Mononuclear cell (primary cell): ENCODE measurements around the gene RNASE8. TPM values are rescaled to one million over a fixed set of nuclear protein-coding genes. Genes with fewer than 3 reads are reported as not detected.
"Not testable (repeated sequence)": the region's sequence is repeated elsewhere in the genome, so short reads cannot be mapped to it uniquely, and the experiment has no call there.

Experiments
- H3K27me3 ChIP-seq: 2 replicates; pipeline ENCODE4 v1.6.0; 2011; ENCODE audit warnings: low read length, control low read depth; ENCODE audit not compliant: insufficient read depth
- H3K4me1 ChIP-seq: 2 replicates; pipeline ENCODE4 v1.5.1; 2011; ENCODE audit warnings: mild to moderate bottlenecking, low read length, control low read depth; ENCODE audit not compliant: insufficient read depth
- H3K4me3 ChIP-seq: 2 replicates; pipeline ENCODE4 v1.5.1; 2011; ENCODE audit warnings: mild to moderate bottlenecking, low read length, moderate library complexity
- H3K9me3 ChIP-seq: 2 replicates; pipeline ENCODE4 v1.5.1; 2011; ENCODE audit warnings: low read depth, mild to moderate bottlenecking, control low read depth, low read length
- total RNA-seq: library from RNA; depleted of rRNA; stranded (reverse); fragments of >200 nt; gene quantifications from one replicate; pipeline ENCODE4 v1.2.3, GENCODE V29; 2012

RNASE8 gene
- total RNA-seq, 1 donor: not detected

DNA sequence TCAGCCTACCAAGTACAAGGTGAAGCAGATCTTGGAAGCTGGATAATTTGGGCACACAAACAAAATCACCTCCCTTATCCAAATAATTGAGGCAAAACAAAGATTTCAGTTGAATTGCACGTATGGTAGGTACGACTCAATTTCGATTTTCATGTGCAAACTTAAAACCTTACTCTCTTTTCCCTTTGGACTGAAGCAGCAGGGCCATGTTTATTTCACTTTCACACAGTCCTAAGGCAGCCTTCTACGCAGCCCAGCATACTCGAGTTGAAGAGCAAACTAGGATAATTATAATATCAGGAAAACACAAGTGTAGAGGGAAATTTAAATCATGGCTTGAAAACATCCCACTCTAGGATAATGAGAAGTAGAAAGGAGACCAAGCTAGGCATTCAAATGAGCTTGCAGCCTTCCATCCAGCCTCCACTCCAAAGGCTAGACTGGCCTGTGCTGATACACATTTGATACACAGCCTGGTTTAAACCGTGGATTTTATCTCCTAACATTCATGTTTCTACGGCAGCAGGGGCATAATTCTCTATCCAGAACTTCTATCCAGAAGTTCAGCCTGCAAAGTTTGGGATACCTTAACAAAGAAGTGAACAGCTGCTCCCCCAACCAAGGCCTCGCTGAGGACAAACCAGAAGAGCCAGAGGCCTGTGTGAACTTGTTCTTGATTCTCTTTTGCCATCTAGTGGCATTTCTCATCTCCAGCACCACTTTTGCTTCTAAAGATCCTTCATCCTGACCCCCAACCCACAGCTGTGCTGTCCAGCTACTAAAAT is 17.8 kb upstream of the RNASE8 start:
- no peaks in the 10 kb centered on the region for H3K9me3 ChIP-seq
- no peak overlapping the region for H3K4me3 ChIP-seq
- H3K4me1 ChIP-seq: no peaks in the 10 kb centered on the region
- H3K27me3 ChIP-seq: no peaks in the 10 kb centered on the region

GRCh38 chr14:21040370-21040925 is 17.2 kb upstream of the RNASE8 start:
- Histone ChIP-seq H3K27me3 (no peaks in the 10 kb centered on the region), H3K9me3 (no peaks in the 10 kb centered on the region), H3K4me1 (no peaks in the 10 kb centered on the region), H3K4me3 (no peak overlapping the region)

GRCh38 chr14:21040941-21041340 is 16.7 kb upstream of the RNASE8 start:
- H3K4me1 ChIP-seq, H3K9me3 ChIP-seq, H3K4me3 ChIP-seq, H3K27me3 ChIP-seq: not testable (repeated sequence)

- no peaks in the 10 kb centered on the region for H3K4me1 ChIP-seq
- H3K4me3 ChIP-seq: no peak within 1 kb of the TSS
- H3K27me3 ChIP-seq: no peaks in the 10 kb centered on the region
- H3K9me3 ChIP-seq: no peaks in the 10 kb centered on the region
Observed at GRCh38 chr14:21041676-21042433, 15.8 kb upstream of the RNASE8 start, which contains the start of gene RNASE7. TSS of gene RNASE7 (plus strand) at chr14:21042362. CDS start at chr14:21042993, 631 bp downstream.

DNA sequence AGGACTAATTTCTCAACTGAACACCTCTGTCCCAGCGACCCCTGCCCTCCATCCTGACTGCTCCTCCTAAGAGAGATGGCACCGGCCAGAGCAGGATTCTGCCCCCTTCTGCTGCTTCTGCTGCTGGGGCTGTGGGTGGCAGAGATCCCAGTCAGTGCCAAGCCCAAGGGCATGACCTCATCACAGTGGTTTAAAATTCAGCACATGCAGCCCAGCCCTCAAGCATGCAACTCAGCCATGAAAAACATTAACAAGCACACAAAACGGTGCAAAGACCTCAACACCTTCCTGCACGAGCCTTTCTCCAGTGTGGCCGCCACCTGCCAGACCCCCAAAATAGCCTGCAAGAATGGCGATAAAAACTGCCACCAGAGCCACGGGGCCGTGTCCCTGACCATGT is 14.7 kb upstream of the RNASE8 start:
- H3K4me3 ChIP-seq: no peak overlapping the region

GRCh38 chr14:21043387-21043973 is 14.1 kb upstream of the RNASE8 start:
- no peaks in the 10 kb centered on the region for H3K27me3 ChIP-seq
- no peaks in the 10 kb centered on the region for H3K9me3 ChIP-seq
- H3K4me3 ChIP-seq: no peak overlapping the region
- no peaks in the 10 kb centered on the region for H3K4me1 ChIP-seq

More for the DNA sequence above, 14.7 kb upstream of the RNASE8 start:
- Histone ChIP-seq H3K9me3 (no peaks in the 10 kb centered on the region), H3K27me3 (no peaks in the 10 kb centered on the region), H3K4me1 (no peaks in the 10 kb centered on the region)

DNA sequence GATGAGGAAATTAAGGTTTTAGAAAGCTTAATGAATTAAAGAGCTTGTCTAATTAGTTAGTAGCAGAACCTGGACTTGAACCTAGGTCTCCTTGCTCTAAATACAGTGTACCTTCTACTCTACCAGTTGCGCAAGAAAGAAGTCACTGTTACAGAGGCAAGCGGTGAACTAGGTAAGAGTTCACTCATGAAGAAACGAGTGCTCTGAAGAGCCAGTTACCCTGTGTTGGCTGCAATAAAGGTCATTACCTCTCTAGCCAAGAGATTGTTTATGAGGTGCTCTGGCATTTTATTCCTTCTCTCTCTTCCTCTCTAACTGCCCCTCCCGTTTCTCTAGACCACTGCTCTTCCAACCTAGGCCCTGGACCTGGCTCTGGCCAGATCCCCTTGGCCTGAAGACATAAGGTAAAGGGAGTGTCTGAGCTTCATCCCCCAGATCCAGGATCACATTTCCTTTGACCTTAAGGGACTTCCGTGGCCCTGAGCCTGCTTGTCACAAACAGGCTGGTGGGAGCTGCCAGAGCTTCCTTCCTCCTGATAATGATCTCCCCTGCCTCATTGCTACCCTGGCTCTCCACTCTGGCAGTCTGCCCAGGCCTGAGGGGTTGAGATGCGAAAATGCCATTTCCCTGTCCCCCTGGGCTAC is 13.5 kb upstream of the RNASE8 start:
- no peaks in the 10 kb centered on the region for H3K9me3 ChIP-seq
- H3K4me3 ChIP-seq: no peak overlapping the region
- no peaks in the 10 kb centered on the region for H3K27me3 ChIP-seq
- H3K4me1 ChIP-seq: no peaks in the 10 kb centered on the region

DNA sequence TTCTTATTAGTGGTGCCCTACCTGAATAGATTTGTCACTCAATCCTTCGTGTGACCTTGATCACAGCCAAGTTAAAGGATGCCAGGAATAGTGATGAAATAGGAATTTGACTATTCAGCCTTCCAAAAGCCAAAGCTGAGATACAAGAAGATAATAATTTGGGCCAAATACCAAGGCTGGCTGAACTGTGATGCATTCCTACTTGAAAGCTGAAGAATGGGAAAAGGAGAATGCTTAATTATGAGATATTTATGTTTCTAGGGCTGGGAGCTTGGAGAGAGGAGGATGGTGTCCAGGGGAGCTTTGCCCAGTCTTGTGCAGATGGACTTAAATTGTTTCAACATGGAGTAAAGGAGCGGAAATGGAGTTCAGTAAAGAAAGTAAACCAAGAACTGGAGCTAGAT is 10.2 kb upstream of the RNASE8 start:
- H3K9me3 ChIP-seq: no peaks in the 10 kb centered on the region
- H3K27me3 ChIP-seq: no peaks in the 10 kb centered on the region
- H3K4me1 ChIP-seq: no peaks in the 10 kb centered on the region
- H3K4me3 ChIP-seq: no peak overlapping the region

GRCh38 chr14:21048638-21049037 is 9.0 kb upstream of the RNASE8 start:
- Histone ChIP-seq H3K4me3 (no peak overlapping the region), H3K4me1 (no peaks in the 10 kb centered on the region), H3K27me3 (no peaks in the 10 kb centered on the region), H3K9me3 (no peaks in the 10 kb centered on the region)

GRCh38 chr14:21049271-21049673 is 8.3 kb upstream of the RNASE8 start:
- Histone ChIP-seq H3K4me3 (no peak overlapping the region), H3K4me1 (no peaks in the 10 kb centered on the region), H3K27me3 (no peaks in the 10 kb centered on the region), H3K9me3 (no peaks in the 10 kb centered on the region)

- H3K9me3 ChIP-seq: no peaks in the 10 kb centered on the region
Observed at GRCh38 chr14:21050597-21050996, 7.0 kb upstream of the RNASE8 start.

DNA sequence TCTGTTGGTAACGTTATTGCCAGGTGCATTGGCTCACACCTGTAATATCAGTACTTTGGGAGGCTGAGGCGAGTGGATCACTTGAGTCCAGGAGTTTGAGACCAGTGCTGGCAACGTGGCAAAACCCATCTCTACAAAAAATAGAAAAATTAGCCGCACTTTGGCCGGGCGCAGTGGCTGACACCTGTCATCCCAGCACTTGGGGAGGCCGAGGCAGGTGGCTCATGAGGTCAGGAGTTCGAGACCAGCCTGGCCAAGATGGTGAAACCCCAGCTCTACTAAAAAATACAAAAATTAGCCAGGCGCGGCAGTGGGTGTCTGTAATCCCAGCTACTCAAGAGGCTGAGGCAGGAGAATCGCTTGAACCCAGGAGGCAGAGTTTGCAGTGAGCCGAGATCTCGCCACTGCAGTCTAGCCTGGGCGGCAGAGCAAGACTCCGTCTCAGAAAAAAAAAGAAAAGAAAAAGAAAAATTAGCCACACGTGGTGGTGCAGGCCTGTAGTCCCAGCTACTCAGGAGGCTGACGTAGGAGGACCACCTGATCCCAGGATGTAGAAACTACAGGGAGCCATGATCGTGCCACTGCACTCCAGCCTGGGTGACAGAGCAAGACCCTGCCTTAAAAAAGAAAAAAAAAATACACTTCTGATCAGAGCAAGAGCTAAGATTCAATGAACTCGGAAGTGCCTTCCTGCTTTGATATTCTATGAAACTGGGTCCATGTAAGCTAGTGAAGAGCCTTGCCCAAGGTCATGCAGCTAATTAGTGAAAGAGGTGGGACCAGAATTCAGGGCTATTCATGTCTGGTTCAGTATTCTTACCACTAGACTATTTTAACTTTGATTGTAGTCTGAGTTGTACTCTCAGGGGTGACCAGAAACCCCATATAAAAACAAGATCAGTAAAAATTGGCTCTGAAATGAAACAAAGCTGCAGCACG is 4.2 kb upstream of the RNASE8 start:
- Histone ChIP-seq H3K27me3 (no peaks in the 10 kb centered on the region), H3K4me3 (no peak overlapping the region), H3K4me1 (no peaks in the 10 kb centered on the region), H3K9me3 (no peaks in the 10 kb centered on the region)

More at GRCh38 chr14:21050597-21050996, 7.0 kb upstream of the RNASE8 start:
- Histone ChIP-seq H3K27me3 (no peaks in the 10 kb centered on the region), H3K4me1 (no peaks in the 10 kb centered on the region), H3K4me3 (no peak overlapping the region)

- Histone ChIP-seq H3K9me3 (no peaks in the 10 kb centered on the region), H3K4me3 (no peak overlapping the region), H3K27me3 (no peaks in the 10 kb centered on the region), H3K4me1 (no peaks in the 10 kb centered on the region)
Observed at GRCh38 chr14:21054123-21054767, 3.4 kb upstream of the RNASE8 start.
